Measurements from ENCODE around the gene HOXA3.

Gene HOXA3

DNA sequence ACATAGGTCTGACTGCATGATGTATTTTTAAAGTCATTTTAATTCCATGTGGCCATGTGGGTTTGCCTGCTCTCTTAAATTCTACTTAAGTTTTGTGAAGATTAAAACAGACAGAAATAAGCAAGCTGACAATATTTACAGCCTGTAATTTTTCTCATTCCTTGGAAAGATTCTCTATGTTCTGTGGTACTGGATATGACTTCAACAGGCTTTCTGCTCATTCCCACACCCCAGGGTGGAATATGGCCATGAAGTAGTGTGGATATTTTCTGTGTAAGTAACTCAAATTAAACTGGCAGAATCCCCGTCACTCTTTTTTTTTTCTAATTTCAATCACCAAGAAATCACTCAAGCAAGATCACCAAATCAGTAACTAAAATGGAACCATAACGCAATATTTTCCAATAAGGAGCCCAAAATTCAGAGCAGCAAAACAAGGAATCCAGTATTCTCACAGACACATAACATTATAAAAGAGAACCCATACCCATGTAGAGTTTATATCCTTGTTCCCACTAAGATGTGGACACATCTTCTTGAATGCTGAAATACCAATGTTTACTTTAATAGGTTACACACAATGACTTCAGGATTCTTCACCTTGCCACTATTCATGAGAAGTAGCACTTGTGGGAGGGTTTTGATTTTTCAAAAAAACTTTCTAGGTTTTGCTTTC lies 14.6 kb downstream of the HOXA3 start:
- Histone ChIP-seq H3K36me3 (no peaks in the 10 kb centered on the region), H3K9me3 (no peaks in the 10 kb centered on the region), H3K4me1 (no peaks in the 10 kb centered on the region), H3K27me3 (peaks cover 100% of the 10 kb centered on the region), H3K4me3 (ENCODE audit: low read depth, low read length) (no peak overlapping the region)
- TF ChIP-seq CTCF (IDR thresholded peaks at IDR 0.05; ENCODE audit: low read depth, low read length) = no peak
- no peak for DNase-seq

- Histone ChIP-seq H3K4me1 (no peaks in the 10 kb centered on the region), H3K36me3 (no peaks in the 10 kb centered on the region), H3K4me3 (ENCODE audit: low read depth, low read length) (no peak overlapping the region), H3K9me3 (no peaks in the 10 kb centered on the region), H3K27me3 (peaks cover 98% of the 10 kb centered on the region)
- TF ChIP-seq CTCF (IDR thresholded peaks at IDR 0.05; ENCODE audit: low read depth, low read length) = no peak
- no peak for DNase-seq
These were observed 18.0 kb downstream of the HOXA3 start for GRCh38 chr7:27134392-27134791.

DNA sequence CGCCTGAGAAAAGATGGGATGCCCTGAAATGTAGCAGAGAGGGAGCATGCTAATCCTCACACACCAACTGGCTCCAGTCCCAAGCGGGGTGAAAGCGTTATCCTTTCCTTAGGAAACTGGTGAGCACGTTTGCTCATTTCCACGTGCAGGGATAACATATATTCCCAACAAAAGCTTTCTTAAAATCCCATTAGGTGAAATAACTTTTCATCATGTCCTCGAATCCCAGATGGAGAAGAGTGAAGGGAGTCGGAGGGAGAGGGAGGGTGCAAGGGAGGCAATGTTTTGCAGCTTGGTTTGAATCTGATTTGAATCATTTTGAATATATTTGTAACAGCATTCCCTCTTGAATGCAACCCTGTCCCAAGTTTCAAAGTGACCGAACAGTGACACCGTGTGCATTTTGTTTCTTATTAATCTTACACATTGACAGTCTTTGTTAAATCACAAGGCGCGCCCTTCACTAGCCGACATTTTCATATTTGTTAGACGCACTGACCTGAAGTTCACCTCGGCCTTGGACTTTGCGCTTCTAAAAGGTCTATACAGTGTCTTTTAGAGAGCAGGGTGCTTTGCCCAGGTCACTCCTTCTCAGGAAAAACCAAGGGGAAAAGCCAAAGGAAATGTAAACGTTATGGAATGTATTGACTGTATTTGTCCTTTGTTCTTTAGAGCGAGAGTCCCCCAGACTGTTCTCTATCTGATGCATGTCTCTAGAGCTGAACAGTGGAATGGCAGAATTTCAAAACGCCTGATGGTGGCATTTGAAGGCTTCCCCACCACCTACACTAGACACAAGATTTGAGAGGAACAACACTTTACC lies 18.8 kb downstream of the HOXA3 start:
- H3K9me3 ChIP-seq = no peaks in the 10 kb centered on the region
- no peak for DNase-seq
- peaks cover 98% of the 10 kb centered on the region for H3K27me3 ChIP-seq
- no peak overlapping the region for H3K4me3 ChIP-seq (ENCODE audit: low read depth, low read length)
- no peak for TF ChIP-seq CTCF (IDR thresholded peaks at IDR 0.05; ENCODE audit: low read depth, low read length)
- no peaks in the 10 kb centered on the region for H3K4me1 ChIP-seq
- H3K36me3 ChIP-seq = no peaks in the 10 kb centered on the region

- DNase-seq = no peak
- Histone ChIP-seq H3K36me3 (no peaks in the 10 kb centered on the region), H3K27me3 (peaks cover 98% of the 10 kb centered on the region), H3K9me3 (no peaks in the 10 kb centered on the region), H3K4me1 (no peaks in the 10 kb centered on the region), H3K4me3 (ENCODE audit: low read depth, low read length) (no peak overlapping the region)
- no peak for TF ChIP-seq CTCF (IDR thresholded peaks at IDR 0.05; ENCODE audit: low read depth, low read length)
These were observed 19.4 kb downstream of the HOXA3 start for GRCh38 chr7:27132978-27133377.

- Histone ChIP-seq H3K27me3 (peaks cover 98% of the 10 kb centered on the region), H3K9me3 (no peaks in the 10 kb centered on the region), H3K4me3 (ENCODE audit: low read depth, low read length) (no peak overlapping the region), H3K36me3 (no peaks in the 10 kb centered on the region), H3K4me1 (no peaks in the 10 kb centered on the region)
- no peak for TF ChIP-seq CTCF (IDR thresholded peaks at IDR 0.05; ENCODE audit: low read depth, low read length)
- no peak for DNase-seq
These were observed 20.2 kb downstream of the HOXA3 start for GRCh38 chr7:27132214-27132613.

GRCh38 chr7:27131390-27131819 lies 21.0 kb downstream of the HOXA3 start:
- no peak for TF ChIP-seq CTCF (IDR thresholded peaks at IDR 0.05; ENCODE audit: low read depth, low read length)
- H3K9me3 ChIP-seq = no peaks in the 10 kb centered on the region
- peaks cover 98% of the 10 kb centered on the region for H3K27me3 ChIP-seq
- H3K4me1 ChIP-seq = no peaks in the 10 kb centered on the region
- no peak overlapping the region for H3K4me3 ChIP-seq (ENCODE audit: low read depth, low read length)
- no peak for DNase-seq
- no peaks in the 10 kb centered on the region for H3K36me3 ChIP-seq
